Natural killer cell (primary cell): ENCODE measurements around the gene CA11. TPM values are rescaled to one million over a fixed set of nuclear protein-coding genes. Genes with fewer than 3 reads are reported as not detected.

Experiments
- ATAC-seq, 3 donors: fragments of 150-1000 bp in 2 of 3; fragments of 200-7000 bp in 1 of 3; cut with Tn5 transposase; 1 replicate in 1 of 3; 2 replicates in 2 of 3; pipeline ENCODE4 v1.10.0; 2021; ENCODE audit warnings: mild to moderate bottlenecking in 2 of 3, moderate library complexity in 2 of 3
- DNase-seq, 2 donors: peaks; one replicate each; pipeline versions ENCODE4 v3.0.0 to v3.0.0-alpha.2; 2013 to 2021; ENCODE audit warnings: mixed read lengths in 1 of 2
- H3K27ac ChIP-seq: one replicate; pipeline ENCODE4 v1.5.1; 2013; ENCODE audit warnings: mild to moderate bottlenecking, low read length
- H3K27me3 ChIP-seq: one replicate; pipeline ENCODE4 v1.6.1; 2013; ENCODE audit warnings: low read length; ENCODE audit not compliant: control insufficient read depth, insufficient read depth
- H3K36me3 ChIP-seq: one replicate; pipeline ENCODE4 v1.6.1; 2013; ENCODE audit warnings: low read length; ENCODE audit not compliant: control insufficient read depth, insufficient read depth
- H3K4me1 ChIP-seq: one replicate; pipeline ENCODE4 v1.6.1; 2013; ENCODE audit warnings: low read length; ENCODE audit not compliant: control insufficient read depth, insufficient read depth
- H3K4me3 ChIP-seq: one replicate; pipeline ENCODE4 v1.5.1; 2013; ENCODE audit warnings: low read length
- H3K9me3 ChIP-seq: one replicate; pipeline ENCODE4 v1.6.1; 2013; ENCODE audit warnings: low read length; ENCODE audit not compliant: control insufficient read depth, insufficient read depth
- H3K27ac Mint-ChIP-seq, 2 donors: one replicate each; pipeline ENCODE4 v1.8.0; 2022; ENCODE audit warnings: mild to moderate bottlenecking in 2 of 2, mixed read lengths in 2 of 2, moderate library complexity in 1 of 2
- H3K27me3 Mint-ChIP-seq, 2 donors: one replicate each; pipeline ENCODE4 v1.8.0; 2022; ENCODE audit warnings: low read depth in 2 of 2, mixed read lengths in 2 of 2
- H3K36me3 Mint-ChIP-seq: one replicate; pipeline ENCODE4 v1.8.0; 2022; ENCODE audit warnings: mixed read lengths
- H3K4me1 Mint-ChIP-seq, 2 donors: one replicate each; pipeline ENCODE4 v1.8.0; 2022; ENCODE audit warnings: mixed read lengths in 2 of 2
- H3K4me3 Mint-ChIP-seq: one replicate; pipeline ENCODE4 v1.8.0; 2022; ENCODE audit warnings: mild to moderate bottlenecking, moderate library complexity, mixed read lengths
- H3K9me3 Mint-ChIP-seq, 2 donors: one replicate each; pipeline ENCODE4 v1.8.0; 2022; ENCODE audit warnings: mixed read lengths in 2 of 2
- CTCF ChIP-seq: fragments of 200-600 bp; IDR thresholded peaks from one replicate; pipeline ENCODE4 v1.8.0; 2022; ENCODE audit warnings: antibody characterized with exemption
- WGBS: methylation state at CpG from one replicate; pipeline ENCODE4 v1.1.7; 2013; ENCODE audit warnings: missing lambda C conversion rate; ENCODE audit not compliant: insufficient coverage; 5-methylcytosine and 5-hydroxymethylcytosine counted together
- intact Hi-C: fragments of 100-400 bp; cut with micrococcal nuclease; formaldehyde crosslinking; loops from one replicate; pipeline ENCODE4 v1.14.2; 2022
- total RNA-seq, 4 donors: library from RNA; stranded (reverse); fragments of 120-200 nt in 1 of 4; gene quantifications; one replicate each; pipeline versions ENCODE4 v1.2.3 to v1.2.4, GENCODE V29; 2013 to 2022

The CA11 gene
- total RNA-seq, 3 donors from 2014 or later (not counting 1 experiment from before 2014, with no cell fraction given): 9.2 to 11.9 (median 11.0) TPM

- Mint-ChIP-seq H3K4me1 (no peaks in the 10 kb centered on the region), H3K36me3 (no peaks in the 10 kb centered on the region), H3K4me3 (no peak overlapping the region), H3K9me3 (no peaks in the 10 kb centered on the region), H3K27ac (no peak overlapping the region), H3K27me3 (peaks cover 0 to 3% of the 10 kb centered on the region in 2 donors)
- DNase-seq (no peak), ATAC-seq (no peak)
- Histone ChIP-seq H3K4me1 (no peaks in the 10 kb centered on the region), H3K27me3 (no peaks in the 10 kb centered on the region), H3K36me3 (no peaks in the 10 kb centered on the region), H3K9me3 (no peaks in the 10 kb centered on the region), H3K27ac (no peak overlapping the region), H3K4me3 (no peak overlapping the region)
- intact Hi-C loops: no loop called here
- no peak for TF ChIP-seq CTCF
- WGBS: 84% methylated on average over 8 of the region's 9 CpGs
Observed at GRCh38 chr19:48603001-48603400, 43.0 kb downstream of the CA11 start.

DNA sequence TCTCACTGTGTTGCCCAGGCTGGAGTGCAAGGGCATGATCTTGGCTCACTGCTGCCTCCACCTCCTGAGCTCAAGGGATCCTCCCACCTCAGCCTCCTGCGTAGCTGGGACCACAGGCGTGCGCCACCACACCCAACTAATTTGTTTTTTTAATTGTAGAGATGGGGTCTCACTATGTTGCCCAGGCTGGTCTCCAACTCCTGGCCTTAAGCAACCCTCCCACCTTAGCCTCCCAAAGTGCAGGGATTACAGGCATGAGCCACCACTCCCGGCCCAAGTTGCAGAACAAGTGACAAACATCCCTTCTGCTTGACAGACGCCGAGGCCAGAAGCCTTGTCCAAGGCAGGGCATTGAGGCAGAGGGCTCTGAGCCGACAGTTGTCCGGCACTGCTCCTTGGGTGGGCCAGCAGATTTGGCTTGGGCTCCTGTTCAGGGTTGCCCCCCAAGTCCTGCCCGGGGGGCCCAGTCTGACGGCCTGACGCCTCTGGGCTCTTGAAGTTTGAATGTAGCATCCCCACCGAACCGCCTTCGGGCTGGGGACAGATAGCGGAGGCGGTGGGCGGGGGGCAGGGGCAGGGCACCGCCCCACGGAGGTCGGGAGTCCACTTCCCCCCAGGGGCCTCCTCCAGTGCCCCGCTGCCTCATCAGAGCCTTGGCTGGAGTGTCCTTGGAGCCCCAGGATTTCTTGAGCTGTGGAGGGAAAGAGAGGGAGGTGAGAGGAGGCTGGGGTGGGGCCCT is 45.1 kb downstream of the CA11 start:
- Histone ChIP-seq H3K27ac (no peak overlapping the region), H3K4me3 (no peak overlapping the region), H3K27me3 (no peaks in the 10 kb centered on the region), H3K36me3 (no peaks in the 10 kb centered on the region), H3K4me1 (peaks cover 9% of the 10 kb centered on the region), H3K9me3 (no peaks in the 10 kb centered on the region)
- Mint-ChIP-seq H3K27ac (no peak overlapping the region), H3K4me3 (no peak overlapping the region), H3K9me3 (no peaks in the 10 kb centered on the region), H3K36me3 (no peaks in the 10 kb centered on the region), H3K4me1 (no peaks in the 10 kb centered on the region), H3K27me3 (peaks cover 0 to 3% of the 10 kb centered on the region in 2 donors)
- DNase-seq: no peak
- TF ChIP-seq CTCF: no peak
- intact Hi-C loops: no loop called here
- 87% methylated on average over 19 of the region's 21 CpGs for WGBS
- ATAC-seq: no peak

DNA sequence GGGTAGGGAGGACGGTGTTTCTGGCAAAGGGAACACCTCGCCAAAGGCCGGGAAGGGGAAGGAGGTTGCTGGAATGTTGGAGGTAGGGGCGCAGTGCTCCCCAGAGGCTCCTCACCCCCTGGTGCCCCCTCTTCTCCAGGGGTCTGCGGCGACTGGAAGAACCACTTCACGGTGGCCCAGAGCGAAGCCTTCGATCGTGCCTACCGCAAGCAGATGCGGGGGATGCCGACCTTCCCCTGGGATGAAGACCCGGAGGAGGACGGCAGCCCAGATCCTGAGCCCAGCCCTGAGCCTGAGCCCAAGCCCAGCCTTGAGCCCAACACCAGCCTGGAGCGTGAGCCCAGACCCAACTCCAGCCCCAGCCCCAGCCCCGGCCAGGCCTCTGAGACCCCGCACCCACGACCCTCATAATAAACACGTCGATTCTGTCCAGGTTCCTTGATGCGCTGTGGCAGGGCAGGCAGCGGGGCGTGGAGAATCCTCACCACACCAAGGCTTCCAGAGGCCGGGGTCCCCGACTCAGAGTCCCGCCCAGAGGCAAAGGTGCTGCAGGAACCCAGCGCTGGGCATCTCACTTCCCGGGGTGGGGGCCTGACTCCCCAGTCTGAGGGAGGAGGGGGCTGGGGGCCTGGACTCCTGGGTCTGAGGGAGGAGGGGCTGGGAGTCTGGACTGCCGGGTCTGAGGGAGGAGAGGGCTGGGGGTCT is 46.8 kb downstream of the CA11 start:
- 83% methylated on average over 30 of the region's 30 CpGs for WGBS
- intact Hi-C loops: no loop called here
- Mint-ChIP-seq H3K9me3 (no peaks in the 10 kb centered on the region), H3K27ac (no peak overlapping the region), H3K36me3 (no peaks in the 10 kb centered on the region), H3K27me3 (peaks cover 0 to 3% of the 10 kb centered on the region in 2 donors), H3K4me3 (no peak overlapping the region), H3K4me1 (no peaks in the 10 kb centered on the region)
- Histone ChIP-seq H3K9me3 (no peaks in the 10 kb centered on the region), H3K4me3 (no peak overlapping the region), H3K27me3 (no peaks in the 10 kb centered on the region), H3K4me1 (peaks cover 9% of the 10 kb centered on the region), H3K36me3 (no peaks in the 10 kb centered on the region), H3K27ac (no peak overlapping the region)
- DNase-seq (no peak), ATAC-seq (no peak)
- TF ChIP-seq CTCF: no peak
